H9 (cell line): Measurements from ENCODE around the gene POLR1D. TPM values are rescaled to one million over a fixed set of nuclear protein-coding genes. Genes with fewer than 3 reads are reported as not detected.

Experiments
- DNase-seq: peaks from one replicate; pipeline ENCODE4 v3.0.0-alpha.2; 2017
- H2AFZ ChIP-seq: one replicate; pipeline ENCODE4 v1.6.1; 2013; ENCODE audit warnings: mild to moderate bottlenecking, low read length, control low read depth, moderate library complexity
- H2AK5ac ChIP-seq: 2 replicates; pipeline ENCODE4 v1.6.1; 2013; ENCODE audit warnings: low read length, control low read depth, mixed read lengths; ENCODE audit not compliant: insufficient read length
- H2BK120ac ChIP-seq: one replicate; pipeline ENCODE4 v1.6.1; 2013; ENCODE audit warnings: low read depth, mild to moderate bottlenecking, low read length, control low read depth, inconsistent platforms; ENCODE audit not compliant: poor library complexity, severe bottlenecking
- H2BK12ac ChIP-seq: 2 replicates; pipeline ENCODE4 v1.6.1; 2013; ENCODE audit warnings: low read length, control low read depth, mixed read lengths, low read depth; ENCODE audit not compliant: insufficient read length
- H2BK15ac ChIP-seq: 2 replicates; pipeline ENCODE4 v1.6.1; 2013; ENCODE audit warnings: low read depth, low read length, control low read depth
- H2BK20ac ChIP-seq: one replicate; pipeline ENCODE4 v1.6.1; 2013; ENCODE audit warnings: low read depth, mild to moderate bottlenecking, low read length, control low read depth, inconsistent platforms; ENCODE audit not compliant: poor library complexity, severe bottlenecking
- H2BK5ac ChIP-seq: 2 replicates; pipeline ENCODE4 v1.6.1; 2013; ENCODE audit warnings: low read length, control low read depth, mixed read lengths; ENCODE audit not compliant: insufficient read length
- H3K14ac ChIP-seq: 2 replicates; pipeline ENCODE4 v1.6.1; 2013; ENCODE audit warnings: low read length, control low read depth; ENCODE audit not compliant: insufficient read depth
- H3K18ac ChIP-seq: 2 replicates; pipeline ENCODE4 v1.6.1; 2013; ENCODE audit warnings: low read depth, mild to moderate bottlenecking, mixed read lengths, low read length, control low read depth; ENCODE audit not compliant: insufficient read length
- H3K23ac ChIP-seq: 2 replicates; pipeline ENCODE4 v1.6.1; 2013; ENCODE audit warnings: low read length, control low read depth, mixed read lengths, low read depth; ENCODE audit not compliant: insufficient read length
- H3K23me2 ChIP-seq: 2 replicates; pipeline ENCODE4 v1.6.1; 2013; ENCODE audit warnings: low read depth, mild to moderate bottlenecking, mixed read lengths, low read length, control low read depth; ENCODE audit not compliant: insufficient read length, poor library complexity, severe bottlenecking
- H3K27ac ChIP-seq: 2 replicates; pipeline ENCODE4 v1.5.1; 2013; ENCODE audit warnings: low read length, control low read depth, mixed read lengths, low read depth; ENCODE audit not compliant: insufficient read length
- H3K27me3 ChIP-seq: 2 replicates; pipeline ENCODE4 v1.6.1; 2013; ENCODE audit warnings: low read length, control low read depth, inconsistent platforms; ENCODE audit not compliant: insufficient read depth
- H3K4ac ChIP-seq: 2 replicates; pipeline ENCODE4 v1.6.1; 2013; ENCODE audit warnings: low read depth, mild to moderate bottlenecking, control low read depth, inconsistent platforms, low read length, moderate library complexity
- H3K4me1 ChIP-seq: 2 replicates; pipeline ENCODE4 v1.6.1; 2013; ENCODE audit warnings: low read length, control low read depth, inconsistent platforms; ENCODE audit not compliant: insufficient read depth
- H3K4me2 ChIP-seq: 2 replicates; pipeline ENCODE4 v1.6.1; 2013; ENCODE audit warnings: low read length, control low read depth, mixed read lengths; ENCODE audit not compliant: insufficient read length, insufficient read depth
- H3K56ac ChIP-seq: 2 replicates; pipeline ENCODE4 v1.6.1; 2013; ENCODE audit warnings: low read depth, mild to moderate bottlenecking, mixed read lengths, low read length, control low read depth; ENCODE audit not compliant: insufficient read length
- H3K79me1 ChIP-seq: 2 replicates; pipeline ENCODE4 v1.6.1; 2013; ENCODE audit warnings: low read depth, mild to moderate bottlenecking, moderate library complexity, low read length, control low read depth, inconsistent platforms; ENCODE audit not compliant: insufficient read depth, poor library complexity, severe bottlenecking
- H3K79me2 ChIP-seq: 2 replicates; pipeline ENCODE4 v1.6.1; 2013; ENCODE audit warnings: low read length, control low read depth, inconsistent platforms; ENCODE audit not compliant: insufficient read depth
- H3K9ac ChIP-seq: 2 replicates; pipeline ENCODE4 v1.6.1; 2013; ENCODE audit warnings: low read length, control low read depth, mixed read lengths; ENCODE audit not compliant: insufficient read length; ENCODE audit errors: extremely low read depth
- H3K9me3 ChIP-seq: one replicate; pipeline ENCODE4 v1.6.1; 2013; ENCODE audit warnings: low read depth, low read length, inconsistent platforms; ENCODE audit not compliant: control insufficient read depth
- H3T11ph ChIP-seq: one replicate; pipeline ENCODE4 v1.6.1; 2013; ENCODE audit warnings: mild to moderate bottlenecking, low read length, control low read depth, inconsistent platforms
- H4K20me1 ChIP-seq: one replicate; pipeline ENCODE4 v1.6.1; 2013; ENCODE audit not compliant: control insufficient read depth, insufficient read length, insufficient read depth
- H4K5ac ChIP-seq: 2 replicates; pipeline ENCODE4 v1.6.1; 2013; ENCODE audit warnings: low read depth, mild to moderate bottlenecking, mixed read lengths, low read length, control low read depth; ENCODE audit not compliant: insufficient read length
- H4K8ac ChIP-seq: replicated peaks from 2 replicates; pipeline ENCODE4 v1.6.1; 2013; ENCODE audit warnings: low read length, control low read depth, mixed read lengths, low read depth; ENCODE audit not compliant: insufficient read length
- H4K91ac ChIP-seq: 2 replicates; pipeline ENCODE4 v1.6.1; 2013; ENCODE audit warnings: low read depth, mild to moderate bottlenecking, moderate library complexity, mixed read lengths, low read length, control low read depth; ENCODE audit not compliant: insufficient read length
- H3K27ac Mint-ChIP-seq, 3 experiments: 2 replicates in 2 of 3; 3 replicates in 1 of 3; pipeline ENCODE4 v1.8.0; 2020 to 2021; ENCODE audit warnings: mixed read lengths in 3 of 3, mild to moderate bottlenecking in 1 of 3, moderate library complexity in 1 of 3
- H3K27me3 Mint-ChIP-seq: 2 replicates; pipeline ENCODE4 v1.8.0; 2021; ENCODE audit warnings: low read depth, mild to moderate bottlenecking, moderate library complexity, mixed read lengths
- H3K36me3 Mint-ChIP-seq, 3 experiments: 2 replicates in 2 of 3; 3 replicates in 1 of 3; pipeline ENCODE4 v1.8.0; 2020 to 2021; ENCODE audit warnings: low read depth in 3 of 3, mixed read lengths in 3 of 3; ENCODE audit not compliant: insufficient read depth in 1 of 3
- H3K4me1 Mint-ChIP-seq, 2 experiments: 2 replicates each; pipeline ENCODE4 v1.8.0; 2020; ENCODE audit warnings: mixed read lengths in 2 of 2
- H3K4me3 Mint-ChIP-seq, 2 experiments: 2 replicates in 1 of 2; 3 replicates in 1 of 2; pipeline ENCODE4 v1.8.0; 2020 to 2021; ENCODE audit warnings: mild to moderate bottlenecking in 2 of 2, mixed read lengths in 2 of 2, moderate library complexity in 1 of 2
- H3K9me3 Mint-ChIP-seq, 2 experiments: 2 replicates in 1 of 2; 3 replicates in 1 of 2; pipeline ENCODE4 v1.8.0; 2020; ENCODE audit warnings: mild to moderate bottlenecking in 2 of 2, mixed read lengths in 2 of 2, moderate library complexity in 1 of 2
- CTCF ChIP-seq: fragments of 200-600 bp; sonication (generic); conservative IDR thresholded peaks from 3 replicates; pipeline ENCODE4 v1.8.0; 2021; ENCODE audit warnings: antibody characterized with exemption, mild to moderate bottlenecking
- WGBS: extraction: QIAGEN DNeasy Blood & Tissue Kit; methylation state at CpG from one replicate; pipeline ENCODE4 v1.1.7; 2013; ENCODE audit warnings: missing lambda C conversion rate, low lambda C conversion rate, mixed read lengths; ENCODE audit not compliant: insufficient read length; ENCODE audit errors: extremely low coverage; 5-methylcytosine and 5-hydroxymethylcytosine counted together
- total RNA-seq: library from RNA; stranded (reverse); gene quantifications from 2 replicates; pipeline ENCODE4 v1.2.1, GENCODE V29; 2021

POLR1D gene
- total RNA-seq, 1 experiment from 2014 or later = 167 TPM

GRCh38 chr13:27654059-27654458 is 32.4 kb downstream of the POLR1D start:
- no peak overlapping the region for H3K27ac ChIP-seq
- no peak overlapping the region for H4K8ac ChIP-seq
- H4K91ac ChIP-seq = no peak overlapping the region
- H3K9me3 ChIP-seq = peaks cover 13% of the 10 kb centered on the region
- no peaks in the 10 kb centered on the region for H3K27me3 Mint-ChIP-seq
- H3K23me2 ChIP-seq = no peaks in the 10 kb centered on the region
- no peak overlapping the region for H3T11ph ChIP-seq
- H3K27me3 ChIP-seq = no peaks in the 10 kb centered on the region
- no peak overlapping the region for H2BK12ac ChIP-seq
- H3K4ac ChIP-seq = no peak overlapping the region
- H3K36me3 Mint-ChIP-seq = peaks cover 31 to 39% (median 32%) of the 10 kb centered on the region in 3 experiments
- H3K4me2 ChIP-seq = no peak overlapping the region
- H2BK15ac ChIP-seq = no peak overlapping the region
- no peak for TF ChIP-seq CTCF
- H3K14ac ChIP-seq = no peak overlapping the region
- H2BK20ac ChIP-seq = no peak overlapping the region
- no peak overlapping the region for H3K4me3 Mint-ChIP-seq
- DNase-seq = no peak
- H3K4me1 Mint-ChIP-seq = peaks cover 0 to under 1% of the 10 kb centered on the region in 2 experiments; a peak in 2 of 4 replicates
- H2BK120ac ChIP-seq = no peak overlapping the region
- no peak overlapping the region for H3K23ac ChIP-seq
- no peak overlapping the region for H3K18ac ChIP-seq
- no peak overlapping the region for H4K5ac ChIP-seq
- no peaks in the 10 kb centered on the region for H3K79me2 ChIP-seq
- H3K79me1 ChIP-seq = no peaks in the 10 kb centered on the region
- peaks cover 19 to 21% of the 10 kb centered on the region in 2 experiments for H3K9me3 Mint-ChIP-seq
- H2AK5ac ChIP-seq = no peak overlapping the region
- H3K9ac ChIP-seq = no peak overlapping the region
- no peaks in the 10 kb centered on the region for H4K20me1 ChIP-seq
- no peaks in the 10 kb centered on the region for H3K4me1 ChIP-seq
- no peak overlapping the region for H3K27ac Mint-ChIP-seq
- no peak overlapping the region for H2AFZ ChIP-seq
- no CpG with 5 or more reads among the region's 3 CpGs for WGBS
- no peak overlapping the region for H2BK5ac ChIP-seq
- no peak overlapping the region for H3K56ac ChIP-seq
